NT2/D1 (cell line): Measurements from ENCODE around the gene KCNJ4.

Experiments used
- DNase-seq: peaks from one replicate; pipeline ENCODE4 v3.0.0-alpha.2; 2011; ENCODE audit warnings: low read depth, low spot score
- H3K27me3 ChIP-seq: 2 replicates; pipeline ENCODE4 v1.6.0; 2011; ENCODE audit warnings: mild to moderate bottlenecking; ENCODE audit not compliant: insufficient read length, insufficient read depth
- H3K36me3 ChIP-seq: 2 replicates; pipeline ENCODE4 v1.6.1; 2011; ENCODE audit warnings: mild to moderate bottlenecking, low read length, mixed read lengths; ENCODE audit not compliant: insufficient read depth, insufficient read length
- H3K4me1 ChIP-seq: 2 replicates; pipeline ENCODE4 v1.5.1; 2011; ENCODE audit not compliant: insufficient read depth, insufficient read length
- H3K4me3 ChIP-seq: 2 replicates; pipeline ENCODE4 v1.5.1; 2011; ENCODE audit warnings: low read depth; ENCODE audit not compliant: insufficient read length
- H3K9ac ChIP-seq: 2 replicates; pipeline ENCODE4 v1.6.0; 2011; ENCODE audit warnings: low read depth; ENCODE audit not compliant: insufficient read length
- H3K9me3 ChIP-seq: 2 replicates; pipeline ENCODE4 v1.5.1; 2011; ENCODE audit warnings: mild to moderate bottlenecking, low read length; ENCODE audit not compliant: insufficient read depth
- SUZ12 ChIP-seq: IDR thresholded peaks from 2 replicates; pipeline ENCODE4 v1.6.1; 2011; ENCODE audit not compliant: insufficient read length, insufficient read depth; ENCODE audit errors: extremely low read depth
- YY1 ChIP-seq: IDR thresholded peaks from 2 replicates; pipeline ENCODE4 v1.6.1; 2011; ENCODE audit not compliant: insufficient read length, insufficient read depth
- ZNF274 ChIP-seq: IDR thresholded peaks from 2 replicates; pipeline ENCODE4 v1.6.1; 2011; ENCODE audit warnings: mild to moderate bottlenecking, low read depth, low read length

KCNJ4 gene

GRCh38 chr22:38441620-38442287 is 13.2 kb downstream of the KCNJ4 start:
- Histone ChIP-seq H3K9ac (no peak overlapping the region), H3K9me3 (no peaks in the 10 kb centered on the region), H3K4me1 (peaks cover 4% of the 10 kb centered on the region), H3K4me3 (no peak overlapping the region), H3K27me3 (no peaks in the 10 kb centered on the region), H3K36me3 (no peaks in the 10 kb centered on the region)
- TF ChIP-seq ZNF274 (no peak), SUZ12 (no peak), YY1 (no peak)
- no peak for DNase-seq

DNA sequence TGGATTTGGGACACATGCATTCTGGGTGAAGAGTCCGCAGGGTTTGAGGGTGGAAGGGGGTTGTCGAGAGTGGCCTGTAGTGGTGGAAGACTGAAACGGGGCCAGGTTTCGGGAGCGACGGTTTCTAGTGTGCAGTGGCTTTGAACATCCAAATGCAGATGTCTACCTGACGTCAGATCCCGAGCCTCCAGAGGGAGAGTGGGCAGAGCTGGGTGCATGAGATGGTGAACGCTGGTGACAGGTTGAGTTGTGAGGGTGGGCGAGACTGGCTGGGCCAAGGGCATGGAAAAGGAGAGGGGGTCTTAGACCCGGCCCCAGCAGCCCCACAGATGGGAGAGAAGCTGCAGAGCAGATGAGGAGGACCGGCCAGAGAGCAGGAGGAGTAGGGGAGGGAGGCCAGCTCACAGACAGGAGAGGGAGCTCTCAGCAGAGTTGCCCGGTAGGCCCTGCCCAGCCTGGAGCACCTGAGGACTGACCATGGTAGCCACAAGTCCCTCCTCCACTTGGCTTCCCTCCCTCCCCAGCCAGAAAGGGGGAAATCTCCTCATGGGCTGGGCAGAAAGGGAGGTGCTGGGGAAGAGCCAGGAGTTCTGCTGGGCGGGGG is 14.2 kb downstream of the KCNJ4 start:
- no peaks in the 10 kb centered on the region for H3K36me3 ChIP-seq
- no peaks in the 10 kb centered on the region for H3K27me3 ChIP-seq
- TF ChIP-seq YY1 (no peak), ZNF274 (no peak), SUZ12 (no peak)
- H3K4me1 ChIP-seq: peaks cover 2% of the 10 kb centered on the region
- H3K4me3 ChIP-seq: no peak overlapping the region
- DNase-seq: no peak
- H3K9me3 ChIP-seq: no peaks in the 10 kb centered on the region
- H3K9ac ChIP-seq: no peak overlapping the region

DNA sequence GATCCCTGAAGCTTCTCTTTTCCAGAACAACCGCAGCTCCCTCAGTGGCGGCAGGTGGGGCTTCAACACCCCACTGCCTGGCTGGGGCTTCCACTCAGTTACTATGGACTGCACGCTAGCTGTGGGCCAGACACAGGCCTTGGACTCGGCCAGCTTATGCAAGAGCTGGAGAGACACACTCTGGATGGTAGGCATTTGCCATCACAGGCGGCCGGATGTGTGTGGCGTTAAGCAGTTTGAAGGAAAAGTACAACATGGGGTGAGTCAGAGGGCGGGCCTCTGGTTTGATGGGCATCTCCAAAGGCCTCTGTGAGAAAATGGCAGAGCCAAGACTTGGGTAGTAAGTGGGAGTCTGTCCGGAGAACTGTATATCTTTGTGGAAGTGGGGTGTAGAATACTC is 17.6 kb downstream of the KCNJ4 start:
- no peak for DNase-seq
- TF ChIP-seq ZNF274 (no peak), YY1 (no peak), SUZ12 (no peak)
- no peaks in the 10 kb centered on the region for H3K9me3 ChIP-seq
- H3K9ac ChIP-seq: no peak overlapping the region
- H3K4me3 ChIP-seq: no peak overlapping the region
- H3K27me3 ChIP-seq: no peaks in the 10 kb centered on the region
- H3K36me3 ChIP-seq: no peaks in the 10 kb centered on the region
- peaks cover 2% of the 10 kb centered on the region for H3K4me1 ChIP-seq

GRCh38 chr22:38436629-38437395 is 18.2 kb downstream of the KCNJ4 start:
- H3K9ac ChIP-seq: no peak overlapping the region
- no peaks in the 10 kb centered on the region for H3K9me3 ChIP-seq
- no peak for TF ChIP-seq SUZ12
- TF ChIP-seq ZNF274: no peak
- no peak for TF ChIP-seq YY1
- H3K36me3 ChIP-seq: no peaks in the 10 kb centered on the region
- H3K4me1 ChIP-seq: peaks cover 2% of the 10 kb centered on the region
- no peaks in the 10 kb centered on the region for H3K27me3 ChIP-seq
- no peak overlapping the region for H3K4me3 ChIP-seq
- DNase-seq: no peak

DNA sequence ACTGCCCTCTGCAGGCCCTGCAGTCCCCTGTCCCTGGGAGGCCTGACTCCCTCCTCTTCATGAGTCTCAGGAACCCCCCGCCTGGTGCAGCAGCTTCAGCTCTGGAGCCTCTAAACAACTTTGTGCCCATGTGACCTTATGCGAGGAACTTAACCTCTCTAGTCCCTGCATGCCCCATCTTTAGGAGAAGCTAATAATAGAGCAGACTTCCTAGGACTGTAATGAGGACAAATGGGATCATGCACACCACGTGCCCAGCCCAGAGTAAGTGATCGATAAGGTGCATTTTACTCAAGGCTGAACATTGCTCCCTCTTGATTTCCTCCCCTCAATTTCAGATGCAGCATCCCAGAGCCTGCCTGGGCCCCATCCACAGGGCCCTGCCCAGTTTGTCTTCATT is 19.0 kb downstream of the KCNJ4 start:
- Histone ChIP-seq H3K36me3 (no peaks in the 10 kb centered on the region), H3K9ac (no peak overlapping the region), H3K9me3 (no peaks in the 10 kb centered on the region), H3K4me1 (peaks cover 4% of the 10 kb centered on the region), H3K27me3 (no peaks in the 10 kb centered on the region), H3K4me3 (no peak overlapping the region)
- DNase-seq: no peak
- TF ChIP-seq YY1 (no peak), ZNF274 (no peak), SUZ12 (no peak)

DNA sequence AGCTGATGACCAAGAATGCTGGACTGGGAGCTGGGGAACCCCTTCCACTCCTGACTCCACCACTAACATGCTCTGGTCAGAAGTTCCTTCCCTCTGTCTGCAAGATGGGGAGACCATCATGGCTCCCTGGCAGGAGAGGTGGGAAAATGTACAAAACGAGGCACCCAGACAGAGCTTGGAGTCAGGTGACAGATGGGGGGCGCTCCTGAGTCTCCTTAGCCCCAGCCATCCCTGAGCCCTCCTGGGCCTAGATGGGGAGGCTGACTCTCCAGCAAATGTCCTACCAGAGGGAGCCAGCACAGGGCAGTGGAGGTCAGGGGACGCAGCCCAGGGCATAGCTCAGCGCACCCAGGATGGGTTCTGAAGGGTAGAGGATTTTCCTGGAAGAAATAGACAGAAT is 20.0 kb downstream of the KCNJ4 start:
- no peak overlapping the region for H3K4me3 ChIP-seq
- no peaks in the 10 kb centered on the region for H3K36me3 ChIP-seq
- H3K9ac ChIP-seq: no peak overlapping the region
- TF ChIP-seq YY1 (no peak), SUZ12 (no peak)
- H3K27me3 ChIP-seq: no peaks in the 10 kb centered on the region
- H3K4me1 ChIP-seq: peaks cover 8% of the 10 kb centered on the region
- no peaks in the 10 kb centered on the region for H3K9me3 ChIP-seq
- no peak for DNase-seq

DNA sequence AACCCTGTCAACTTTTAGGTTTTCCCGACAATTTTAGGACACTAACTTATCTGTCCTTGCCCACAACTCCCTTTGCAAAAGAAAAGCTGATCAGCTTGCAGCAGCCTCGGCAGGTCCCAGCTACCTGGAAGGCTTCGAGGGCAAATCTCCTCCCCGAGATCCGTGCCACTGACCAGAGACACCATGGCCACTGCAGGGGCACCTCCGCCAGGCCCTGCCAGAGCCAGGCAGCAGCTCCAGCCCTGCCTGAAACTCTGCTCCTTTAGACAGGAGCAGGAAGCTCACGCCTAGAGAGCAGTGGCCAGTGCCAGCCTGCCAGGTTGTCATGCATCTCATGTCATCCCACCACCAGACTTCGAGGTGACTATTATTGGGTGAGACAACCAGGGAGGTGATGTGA is 21.1 kb downstream of the KCNJ4 start:
- H3K4me3 ChIP-seq: no peak overlapping the region
- H3K9me3 ChIP-seq: no peaks in the 10 kb centered on the region
- no peak for DNase-seq
- no peaks in the 10 kb centered on the region for H3K36me3 ChIP-seq
- H3K27me3 ChIP-seq: no peaks in the 10 kb centered on the region
- TF ChIP-seq YY1 (no peak), SUZ12 (no peak), ZNF274 (no peak)
- no peak overlapping the region for H3K9ac ChIP-seq
- H3K4me1 ChIP-seq: peaks cover 8% of the 10 kb centered on the region
